Stimulated activated CD8-positive, alpha-beta memory T cell treated with anti-CD3 and anti-CD28 coated beads, Interleukin-4, amount 100 ng/mL, for 4 hours (primary cell): ENCODE measurements around the gene CLINT1.

Experiments
- DNase-seq, 2 donors: peaks; one replicate each; pipeline ENCODE4 v3.0.0-alpha.2; 2020; ENCODE audit warnings: low read depth in 2 of 2, low spot score in 1 of 2

The CLINT1 gene

GRCh38 chr5:157821405-157821804 lies 37.5 kb downstream of the CLINT1 start:
- DNase-seq: no peak

GRCh38 chr5:157820593-157821252 lies 38.2 kb downstream of the CLINT1 start:
- DNase-seq: no peak

- no peak for DNase-seq
Observed at GRCh38 chr5:157819502-157820115, 39.3 kb downstream of the CLINT1 start.

DNA sequence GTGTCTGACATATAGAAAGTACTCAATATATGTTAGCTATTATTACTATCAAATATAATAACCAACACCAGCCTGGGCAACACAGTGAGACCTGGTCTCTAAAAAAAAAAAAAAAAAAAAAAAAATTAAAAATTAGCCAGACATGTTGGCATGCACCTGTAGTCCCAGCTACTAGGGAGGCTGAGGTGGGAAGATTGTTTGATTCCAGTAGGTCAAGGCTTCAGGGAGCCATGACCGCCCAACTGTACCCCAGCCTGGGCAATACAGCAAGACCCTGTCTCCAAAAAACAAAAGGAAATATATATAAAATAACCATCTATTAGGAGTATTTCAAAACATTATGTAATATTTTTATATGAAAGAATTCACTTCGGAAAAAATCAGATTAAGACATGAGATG lies 40.6 kb downstream of the CLINT1 start:
- no peak for DNase-seq

DNA sequence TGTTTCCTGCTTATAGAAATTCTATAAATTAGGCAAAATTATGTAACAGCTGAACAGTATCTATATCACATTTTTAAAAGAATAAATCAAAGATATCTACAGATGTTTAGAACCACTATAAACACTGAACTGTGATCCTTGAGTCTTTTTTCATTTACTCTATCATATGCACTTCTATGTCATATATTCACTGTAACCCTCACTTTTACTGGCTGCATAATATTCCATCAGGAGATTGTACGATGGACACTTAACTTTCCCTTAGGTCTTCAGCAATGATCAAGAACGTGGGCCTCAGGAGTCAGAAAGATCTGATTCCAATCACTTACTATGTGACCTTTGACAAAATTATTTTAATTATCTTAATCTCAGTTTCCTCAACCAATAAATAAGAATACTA lies 41.0 kb downstream of the CLINT1 start:
- DNase-seq: no peak

DNA sequence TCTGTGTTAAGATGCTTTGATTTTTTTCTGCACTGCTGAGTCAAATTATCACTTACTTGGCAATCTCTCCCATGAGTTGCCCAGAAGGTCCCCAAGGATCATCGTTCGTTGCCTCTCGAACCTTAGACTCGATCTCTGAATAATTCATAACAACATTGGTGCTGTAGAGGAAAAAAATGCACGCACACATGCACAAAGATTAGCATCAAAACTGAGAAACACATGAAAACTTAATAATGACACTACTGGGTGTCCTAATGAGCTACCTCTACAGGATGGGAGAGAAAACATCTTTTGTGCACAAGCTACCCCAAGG lies 41.6 kb downstream of the CLINT1 start:
- DNase-seq: no peak

DNA sequence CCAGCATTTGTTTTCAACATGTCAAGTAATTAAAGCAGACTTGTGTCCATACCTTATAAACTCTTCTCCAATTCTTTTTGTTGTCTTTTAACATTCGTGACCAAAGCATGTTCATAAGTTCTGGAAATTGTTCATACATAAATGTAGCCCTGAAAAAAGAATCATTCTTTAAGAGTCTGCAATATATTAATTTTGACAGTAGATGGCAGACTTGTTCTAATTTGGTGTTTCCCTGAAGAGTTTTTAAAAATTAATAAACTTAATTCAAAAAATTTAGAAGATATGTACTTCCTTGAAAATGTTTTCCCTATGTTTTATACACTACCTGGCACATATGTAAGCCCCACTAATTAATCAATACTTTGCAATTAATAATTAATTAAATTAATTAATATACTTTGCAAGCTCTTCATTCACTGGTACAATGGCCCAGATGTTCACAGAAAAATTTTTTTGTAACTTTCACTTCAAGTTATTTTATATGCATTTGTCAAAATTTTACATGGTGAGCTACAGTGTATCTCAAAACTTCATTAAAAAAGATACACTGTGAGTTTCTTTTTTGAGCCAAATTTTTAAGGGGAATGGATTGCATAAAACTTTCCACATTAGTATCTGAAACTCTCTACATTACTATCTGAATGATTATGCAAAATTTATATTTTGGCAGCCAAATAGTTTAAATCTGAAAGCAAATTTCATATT lies 42.1 kb downstream of the CLINT1 start:
- no peak for DNase-seq

GRCh38 chr5:157812086-157812485 lies 46.9 kb downstream of the CLINT1 start:
- DNase-seq: no peak

DNA sequence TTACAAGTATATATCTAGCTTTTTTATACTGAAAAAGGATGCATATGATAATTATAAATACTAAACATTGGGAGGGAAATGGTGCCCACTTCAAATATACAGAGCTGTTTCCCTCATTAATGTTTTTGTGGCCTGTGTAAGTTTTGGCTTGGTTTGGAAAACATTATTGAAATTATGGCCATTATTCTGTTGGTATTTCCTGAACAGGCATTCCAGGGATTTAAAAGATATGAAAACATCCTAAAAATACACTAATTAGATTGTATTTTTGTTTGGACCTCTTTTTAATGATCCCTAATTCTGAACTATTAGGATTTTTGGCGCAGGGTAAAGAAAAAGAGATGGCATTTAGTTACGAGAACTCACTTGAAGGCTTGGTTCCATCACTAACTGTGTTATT lies 50.9 kb downstream of the CLINT1 start:
- no peak for DNase-seq

DNA sequence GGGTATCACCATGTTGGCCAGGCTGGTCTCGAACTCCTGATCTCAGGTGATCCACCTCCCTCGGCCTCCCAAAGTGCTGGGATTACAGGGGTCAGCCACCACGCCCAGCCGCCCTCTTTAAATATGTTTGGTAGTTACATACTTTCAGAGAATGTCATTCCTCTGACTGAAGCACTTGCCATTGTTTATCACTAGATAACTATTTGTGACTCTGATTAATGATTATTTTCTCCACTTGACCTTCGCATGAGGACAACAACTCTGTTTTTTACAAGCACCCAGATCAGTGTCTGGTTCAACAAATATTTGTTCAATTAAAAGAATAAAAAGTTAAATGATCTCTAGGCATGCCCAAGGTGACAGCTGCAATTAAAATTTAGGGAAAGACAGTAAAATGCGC lies 56.2 kb downstream of the CLINT1 start:
- no peak for DNase-seq

GRCh38 chr5:157800137-157800536 lies 58.8 kb downstream of the CLINT1 start:
- DNase-seq: no peak

DNA sequence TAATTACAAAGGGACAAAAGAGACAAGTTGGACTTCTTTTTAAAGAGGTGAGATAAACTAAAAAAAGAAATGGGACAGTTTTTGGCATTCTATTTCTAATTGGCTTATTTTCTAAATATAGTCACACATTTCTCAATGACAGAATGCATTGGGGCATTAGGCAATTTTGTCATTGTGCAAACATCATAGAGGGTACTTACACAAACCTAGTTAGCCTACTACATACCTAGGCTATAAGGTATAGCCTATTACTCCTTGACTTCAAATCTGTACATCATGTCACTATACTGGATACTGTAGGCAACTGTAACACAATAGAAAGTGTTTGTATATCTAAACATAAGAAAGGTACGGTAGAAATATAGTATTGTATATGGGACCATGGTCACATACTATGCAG lies 59.4 kb downstream of the CLINT1 start:
- no peak for DNase-seq

DNA sequence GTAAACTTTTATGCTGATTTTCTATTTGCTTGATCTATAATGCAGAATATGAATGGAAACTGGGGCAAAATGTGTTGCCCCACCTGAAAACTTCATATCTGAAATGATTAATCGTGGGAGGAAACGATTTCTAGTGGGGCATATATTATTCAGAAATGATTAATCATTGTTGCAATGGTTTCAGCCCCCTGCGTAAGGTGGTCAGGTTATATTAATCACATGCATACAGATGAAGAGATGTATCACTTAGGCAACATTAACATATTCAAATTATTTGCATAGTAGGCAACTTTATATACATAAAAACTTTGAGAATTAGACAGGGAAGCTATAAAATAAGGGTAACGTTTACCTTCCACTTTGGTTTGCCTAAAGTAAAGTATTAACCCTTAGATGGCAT lies 65.6 kb downstream of the CLINT1 start:
- no peak for DNase-seq

GRCh38 chr5:157785801-157786200 lies 73.1 kb downstream of the CLINT1 start:
- DNase-seq: no peak

- DNase-seq: no peak
Observed at GRCh38 chr5:157779221-157779620, 79.7 kb downstream of the CLINT1 start.

DNA sequence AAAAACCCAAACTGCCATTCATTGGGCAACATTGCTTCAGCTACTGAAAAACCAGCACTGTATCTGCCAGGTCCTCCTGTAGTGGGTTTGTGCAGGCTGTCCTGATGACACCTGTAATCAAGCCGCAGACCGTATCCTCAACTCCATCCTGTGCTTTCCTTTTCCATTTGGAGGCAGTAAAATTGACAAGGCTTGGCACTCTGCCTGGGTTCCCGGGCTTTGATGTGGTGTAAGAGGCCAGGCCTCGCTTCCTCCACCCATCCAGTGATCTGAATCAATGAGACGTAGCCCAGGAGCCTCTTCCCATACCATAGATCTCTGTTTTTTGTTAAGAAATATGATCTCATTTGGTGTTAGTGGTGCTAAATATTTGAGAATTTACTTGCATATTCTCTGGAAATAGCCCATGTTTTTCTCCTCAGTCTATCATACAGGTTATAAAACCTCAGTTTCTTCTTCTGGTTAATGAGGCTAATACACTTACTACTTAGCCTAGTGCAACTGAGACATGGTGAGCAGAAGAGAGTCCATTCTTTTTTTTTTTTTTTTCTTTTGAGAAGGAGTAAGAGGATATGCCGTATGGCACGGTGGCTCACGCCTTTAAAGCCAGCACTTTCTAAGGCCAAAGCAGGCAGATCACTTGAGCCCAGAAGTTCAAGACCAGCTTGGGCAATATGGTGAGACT lies 80.7 kb downstream of the CLINT1 start:
- no peak for DNase-seq

GRCh38 chr5:157772127-157772526 lies 86.8 kb downstream of the CLINT1 start:
- DNase-seq: no peak

GRCh38 chr5:157770665-157771064 lies 88.3 kb downstream of the CLINT1 start:
- no peak for DNase-seq

- no peak for DNase-seq
Observed at GRCh38 chr5:157767689-157768088, 91.3 kb downstream of the CLINT1 start.

GRCh38 chr5:157766902-157767301 lies 92.0 kb downstream of the CLINT1 start:
- no peak for DNase-seq

DNA sequence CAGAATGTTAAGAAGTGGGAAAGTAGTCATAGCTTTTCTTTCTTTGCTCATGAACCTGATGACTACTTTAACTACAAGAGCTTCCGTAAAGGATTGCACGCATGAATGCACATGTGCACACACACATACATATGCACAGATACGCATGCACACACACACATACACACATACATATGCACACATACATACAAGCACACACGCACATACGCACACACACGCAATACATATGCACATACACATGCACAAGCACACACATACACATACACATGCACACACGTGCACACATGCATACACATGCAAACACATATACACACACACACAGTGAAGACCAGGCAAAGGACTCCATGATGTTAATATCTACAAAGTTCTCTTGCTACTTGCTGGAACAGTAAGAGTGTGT lies 92.5 kb downstream of the CLINT1 start:
- DNase-seq: no peak

DNA sequence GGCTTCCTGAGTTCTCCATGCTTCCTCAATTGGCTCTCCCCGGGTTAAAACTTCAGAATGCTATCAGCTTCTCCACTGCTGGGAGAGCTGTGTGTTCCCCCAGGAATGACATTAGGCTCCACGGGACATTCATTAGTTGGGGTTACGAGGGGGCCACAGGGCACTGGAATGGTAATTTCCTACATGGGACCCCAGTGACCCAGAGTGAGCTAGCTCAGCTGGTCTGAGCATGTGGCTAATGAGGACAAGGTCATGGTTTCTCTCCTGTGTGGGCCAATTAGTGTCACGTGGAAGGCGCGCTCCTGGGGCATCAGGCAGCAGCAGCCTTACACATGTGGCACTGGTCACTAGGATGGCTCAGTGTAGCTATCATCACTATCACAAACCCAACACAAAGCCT lies 94.4 kb downstream of the CLINT1 start:
- no peak for DNase-seq
